ENCODE measurements around the gene KTI12.

GRCh38 chr1:51989582-51990477 lies 43.8 kb downstream of the KTI12 start:
- TF ChIP-seq, protein P1, sequence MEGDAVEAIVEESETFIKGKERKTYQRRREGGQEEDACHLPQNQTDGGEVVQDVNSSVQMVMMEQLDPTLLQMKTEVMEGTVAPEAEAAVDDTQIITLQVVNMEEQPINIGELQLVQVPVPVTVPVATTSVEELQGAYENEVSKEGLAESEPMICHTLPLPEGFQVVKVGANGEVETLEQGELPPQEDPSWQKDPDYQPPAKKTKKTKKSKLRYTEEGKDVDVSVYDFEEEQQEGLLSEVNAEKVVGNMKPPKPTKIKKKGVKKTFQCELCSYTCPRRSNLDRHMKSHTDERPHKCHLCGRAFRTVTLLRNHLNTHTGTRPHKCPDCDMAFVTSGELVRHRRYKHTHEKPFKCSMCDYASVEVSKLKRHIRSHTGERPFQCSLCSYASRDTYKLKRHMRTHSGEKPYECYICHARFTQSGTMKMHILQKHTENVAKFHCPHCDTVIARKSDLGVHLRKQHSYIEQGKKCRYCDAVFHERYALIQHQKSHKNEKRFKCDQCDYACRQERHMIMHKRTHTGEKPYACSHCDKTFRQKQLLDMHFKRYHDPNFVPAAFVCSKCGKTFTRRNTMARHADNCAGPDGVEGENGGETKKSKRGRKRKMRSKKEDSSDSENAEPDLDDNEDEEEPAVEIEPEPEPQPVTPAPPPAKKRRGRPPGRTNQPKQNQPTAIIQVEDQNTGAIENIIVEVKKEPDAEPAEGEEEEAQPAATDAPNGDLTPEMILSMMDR (IDR thresholded peaks at IDR 0.05; ENCODE audit: insufficient read depth, low read length) = no peak
- TF ChIP-seq POLR2AphosphoS5 (IDR thresholded peaks at IDR 0.05; ENCODE audit: low read depth) (no peak), GABPA (IDR thresholded peaks at IDR 0.05; ENCODE audit: low read depth) (no peak), REST (IDR thresholded peaks at IDR 0.05; ENCODE audit: insufficient replicate concordance, low read depth) (no peak), SPI1 (IDR thresholded peaks at IDR 0.05; ENCODE audit: borderline replicate concordance, low read depth) (no peak)
